K562 (cell line): ENCODE data around the gene SLC48A1. TPM values are rescaled to one million over a fixed set of nuclear protein-coding genes. Genes with fewer than 3 reads are reported as not detected.
"Not testable (repeated sequence)": the region's sequence is repeated elsewhere in the genome, so short reads cannot be mapped to it uniquely, and the experiment has no call there.

ENCODE experiments used
- ATAC-seq: fragments of 200-7000 bp; cut with Tn5 transposase; 3 replicates; pipeline ENCODE4 v1.9.1; 2020; ENCODE audit warnings: moderate library complexity
- BruUV-seq: library from RNA; stranded (reverse); fragments of 400-500 nt; replicated peaks from 2 replicates; lab custom pipeline; 2021; lab: Mats Ljungman, UMichigan
- CTCF ChIA-PET: fragments of 300-600 bp; formaldehyde crosslinking; extraction: SDS; loops from one replicate; lab custom pipeline; 2021; ENCODE audit warnings: low intra/inter-chr PET ratio; lab: Yijun Ruan, JAX
- POLR2A ChIA-PET: fragments of 300-600, 350-650 bp; sonication (Branson Sonifier 250); formaldehyde crosslinking; extraction: SDS; loops from one replicate; lab custom pipeline; 2021; ENCODE audit warnings: antibody characterized with exemption, inconsistent platforms; lab: Yijun Ruan, JAX
- DNase-seq, 4 experiments: peaks; one replicate each; pipeline versions ENCODE4 v3.0.0 to v3.0.0-alpha.2; 2011 to 2018; ENCODE audit warnings: low spot score in 3 of 4, mixed read lengths in 3 of 4; ENCODE audit errors: extremely low read depth in 1 of 4
- FAIRE-seq: peaks from 2 replicates; lab custom pipeline; 2011; peaks lifted over from hg19 to GRCh38; lab: Jason Lieb, UNC
- H2AFZ ChIP-seq: 2 replicates; pipeline ENCODE4 v1.6.0; 2011; ENCODE audit warnings: low read depth, low read length, control low read depth, inconsistent platforms
- H3K27ac ChIP-seq: fragments of 200-600 bp; 3 replicates; pipeline ENCODE4 v1.8.0; 2011; ENCODE audit warnings: low read depth, mild to moderate bottlenecking, control low read depth, inconsistent platforms, low read length, moderate library complexity, mixed read lengths; ENCODE audit errors: extremely low read depth
- H3K27me3 ChIP-seq, 2 experiments: fragments of 300-600 bp in 1 of 2; 2 replicates in 1 of 2; 3 replicates in 1 of 2; pipeline versions ENCODE4 v1.6.0 to v1.8.0; 2011; ENCODE audit warnings: inconsistent platforms in 2 of 2, low read length in 2 of 2, mild to moderate bottlenecking in 1 of 2, mixed read lengths in 1 of 2, moderate library complexity in 1 of 2; ENCODE audit not compliant: control insufficient read depth in 2 of 2, insufficient read depth in 2 of 2
- H3K36me3 ChIP-seq: fragments of 300-600 bp; 3 replicates; pipeline ENCODE4 v1.8.0; 2011; ENCODE audit warnings: mild to moderate bottlenecking, low read length, inconsistent platforms; ENCODE audit not compliant: control insufficient read depth, insufficient read depth
- H3K4me1 ChIP-seq, 2 experiments: fragments of 200-600 bp in 1 of 2; replicated peaks in 1 of 2; 2 replicates in 1 of 2; 3 replicates in 1 of 2; pipeline versions ENCODE4 v1.5.1 to v1.8.0; 2011; ENCODE audit warnings: inconsistent platforms in 2 of 2, low read length in 2 of 2, mild to moderate bottlenecking in 1 of 2, mixed read lengths in 1 of 2, moderate library complexity in 1 of 2; ENCODE audit not compliant: control insufficient read depth in 2 of 2, insufficient read depth in 2 of 2
- H3K4me2 ChIP-seq: 2 replicates; pipeline ENCODE4 v1.6.1; 2011; ENCODE audit warnings: low read length, control low read depth, inconsistent platforms, mixed read lengths; ENCODE audit not compliant: insufficient read depth
- H3K4me3 ChIP-seq: fragments of 200-600 bp; sonication (generic), shearing (Covaris generic); 2 replicates; pipeline ENCODE4 v1.5.1; 2016; ENCODE audit warnings: control low read depth, inconsistent platforms
- H3K79me2 ChIP-seq: fragments of 200-600 bp; 3 replicates; pipeline ENCODE4 v1.8.0; 2011; ENCODE audit warnings: low read length, inconsistent platforms; ENCODE audit not compliant: control insufficient read depth, insufficient read depth
- H3K9ac ChIP-seq, 2 experiments: 2 replicates each; pipeline versions ENCODE4 v1.6.0 to v1.6.1; 2011; ENCODE audit warnings: low read depth in 2 of 2, low read length in 2 of 2, control low read depth in 1 of 2, inconsistent platforms in 1 of 2, mild to moderate bottlenecking in 1 of 2, mixed read lengths in 1 of 2; ENCODE audit not compliant: insufficient read depth in 1 of 2
- H3K9me1 ChIP-seq: one replicate; pipeline ENCODE4 v1.6.0; 2011; ENCODE audit warnings: inconsistent platforms, mild to moderate bottlenecking, low read length, moderate library complexity; ENCODE audit not compliant: control insufficient read depth, insufficient read depth
- H3K9me3 ChIP-seq: replicated peaks from 2 replicates; pipeline ENCODE4 v1.5.1; 2011; ENCODE audit warnings: low read depth, low read length, inconsistent platforms; ENCODE audit not compliant: control insufficient read depth, insufficient read depth
- H4K20me1 ChIP-seq: replicated peaks from 2 replicates; pipeline ENCODE4 v1.6.1; 2011; ENCODE audit warnings: low read length, inconsistent platforms, mixed read lengths; ENCODE audit not compliant: control insufficient read depth, insufficient read depth
- CHCHD3 ChIP-seq: fragments of 250-450 bp; sonication (Bioruptor Pico); IDR thresholded peaks from 2 replicates; pipeline ENCODE4 v2.1.2; 2022; ENCODE audit warnings: mild to moderate bottlenecking
- HDAC2 ChIP-seq: fragments of 450-650 bp; IDR thresholded peaks from 2 replicates; pipeline ENCODE4 v1.6.1; 2016; ENCODE audit warnings: mild to moderate bottlenecking
- HOXB6 ChIP-seq: fragments of 250-450 bp; sonication (Bioruptor Pico); IDR thresholded peaks from 2 replicates; pipeline ENCODE4 v1.5.1; 2022; ENCODE audit warnings: mild to moderate bottlenecking, borderline replicate concordance
- KDM1A ChIP-seq, 2 experiments: fragments of 450-650 bp; IDR thresholded peaks; 2 replicates each; pipeline ENCODE4 v1.6.1; 2016; ENCODE audit warnings: mild to moderate bottlenecking in 2 of 2
- NCOA2 ChIP-seq, 2 experiments: fragments of 450-650 bp; IDR thresholded peaks; 2 replicates each; pipeline ENCODE4 v1.6.1; 2018; ENCODE audit warnings: mild to moderate bottlenecking in 2 of 2, moderate library complexity in 1 of 2; ENCODE audit not compliant: partially characterized antibody in 2 of 2
- WGBS: fragments of 100-300 bp; shearing (Covaris generic); methylation state at CpG from one replicate; pipeline ENCODE4 v1.1.6; 2016; ENCODE audit warnings: low coverage, mixed read lengths; ENCODE audit not compliant: insufficient coverage; ENCODE audit errors: missing lambda C conversion rate; 5-methylcytosine and 5-hydroxymethylcytosine counted together
- in situ Hi-C: fragments of 300-500 bp; cut with MboI; formaldehyde crosslinking; loops from 4 replicates; pipeline ENCODE4 v1.15.0; 2018; ENCODE audit warnings: inconsistent platforms, mixed read lengths
- intact Hi-C: fragments of 100-400 bp; cut with micrococcal nuclease; formaldehyde crosslinking; loops from 2 replicates; pipeline ENCODE4 v1.14.2; 2022
- polyA plus RNA-seq, 8 experiments: library from polyadenylated mRNA; depleted of rRNA in 4 of 8; stranded (reverse) in 5 of 8; unstranded in 3 of 8; fragments of >200 nt; fragmentation: Nextera tagmentation in 2 of 8; fragmentation: Illumina TruSeq in 1 of 8; extraction: Ambion mirVana in 2 of 8; extraction: Trizol in 1 of 8; gene quantifications; 2 replicates each; pipeline versions ENCODE4 v1.2.1 to v1.2.3, GENCODE V29; 2011 to 2014; ENCODE audit warnings: inconsistent platforms in 1 of 8, missing spikeins in 1 of 8
- total RNA-seq, 7 experiments: library from RNA; depleted of rRNA in 6 of 7; stranded (reverse); fragments of >200 nt in 6 of 7; fragmentation: Illumina TruSeq in 2 of 7; extraction: Trizol in 2 of 7; gene quantifications; 2 replicates each; pipeline versions ENCODE4 v1.2.1 to v1.2.3, GENCODE V29; 2011 to 2021; ENCODE audit warnings: low replicate concordance in 1 of 7
- TF ChIP-seq, protein P1 (sequence below): IDR thresholded peaks from 2 replicates; pipeline ENCODE4 v1.6.1; 2011; ENCODE audit warnings: borderline replicate concordance, low read depth, mild to moderate bottlenecking, moderate library complexity, low read length; ENCODE audit not compliant: insufficient read depth, poor library complexity, severe bottlenecking
- TF ChIP-seq, protein P2 (sequence below), 3 experiments: IDR thresholded peaks in 2 of 3; conservative IDR thresholded peaks in 1 of 3; 2 replicates each; pipeline ENCODE4 v1.5.1; 2011 to 2012; ENCODE audit warnings: low read length in 3 of 3, mild to moderate bottlenecking in 3 of 3, control low read depth in 2 of 3, improper control_type of control experiment in 1 of 3, inconsistent platforms in 1 of 3, low read depth in 1 of 3, mixed read lengths in 1 of 3, moderate library complexity in 1 of 3; ENCODE audit not compliant: insufficient read depth in 2 of 3
- TF ChIP-seq, protein P3 (sequence below): conservative IDR thresholded peaks from 2 replicates; pipeline ENCODE4 v1.6.1; 2011; ENCODE audit warnings: low read depth, mild to moderate bottlenecking, low read length; ENCODE audit not compliant: control insufficient read depth

SLC48A1 gene
- total and polyA plus RNA-seq, 9 of the 15 experiments (the other 6 are each of a cell fraction or from before 2014, with no cell fraction given), result 10.7 to 37.5 (median 18.7) TPM

DNA sequence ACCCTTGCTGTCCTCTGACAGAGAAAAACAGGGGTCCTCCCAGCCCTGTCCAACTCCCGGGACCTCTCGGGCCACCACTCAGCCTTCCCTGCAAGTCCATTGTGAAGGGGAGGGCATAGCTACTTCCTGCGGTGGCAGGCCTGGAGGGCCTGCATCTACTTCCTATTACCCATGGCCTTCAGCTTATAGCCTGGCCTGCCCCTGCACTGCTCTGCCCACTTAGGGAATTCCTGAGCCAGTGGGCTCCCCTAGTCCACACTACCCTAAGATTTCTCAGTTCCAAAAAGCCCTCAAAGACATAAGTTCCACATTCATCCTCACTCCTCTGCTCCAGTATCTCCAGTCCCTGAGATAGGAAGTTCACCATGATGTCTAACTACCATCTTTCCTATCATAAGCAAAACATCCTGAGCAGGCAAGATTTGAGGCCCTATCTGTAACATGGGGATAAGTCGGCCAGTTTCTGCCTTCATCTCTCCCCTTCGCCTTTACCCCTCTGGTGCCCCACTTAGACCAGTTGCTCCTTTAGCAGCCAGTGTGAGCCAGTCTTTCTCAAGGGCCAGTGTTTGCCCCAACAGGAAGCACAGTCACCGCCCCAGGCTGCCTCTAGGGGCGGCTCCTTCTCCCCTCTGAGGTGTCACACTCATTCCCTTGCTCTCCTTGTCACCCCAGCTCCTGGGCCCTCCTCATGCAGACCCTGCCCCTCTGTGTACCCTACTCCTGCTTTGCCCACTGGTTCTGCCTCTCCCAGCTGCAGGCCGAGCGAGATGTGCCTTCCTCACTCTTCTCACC is 35.7 kb downstream of the SLC48A1 start (continued):
- TF ChIP-seq, protein P1, sequence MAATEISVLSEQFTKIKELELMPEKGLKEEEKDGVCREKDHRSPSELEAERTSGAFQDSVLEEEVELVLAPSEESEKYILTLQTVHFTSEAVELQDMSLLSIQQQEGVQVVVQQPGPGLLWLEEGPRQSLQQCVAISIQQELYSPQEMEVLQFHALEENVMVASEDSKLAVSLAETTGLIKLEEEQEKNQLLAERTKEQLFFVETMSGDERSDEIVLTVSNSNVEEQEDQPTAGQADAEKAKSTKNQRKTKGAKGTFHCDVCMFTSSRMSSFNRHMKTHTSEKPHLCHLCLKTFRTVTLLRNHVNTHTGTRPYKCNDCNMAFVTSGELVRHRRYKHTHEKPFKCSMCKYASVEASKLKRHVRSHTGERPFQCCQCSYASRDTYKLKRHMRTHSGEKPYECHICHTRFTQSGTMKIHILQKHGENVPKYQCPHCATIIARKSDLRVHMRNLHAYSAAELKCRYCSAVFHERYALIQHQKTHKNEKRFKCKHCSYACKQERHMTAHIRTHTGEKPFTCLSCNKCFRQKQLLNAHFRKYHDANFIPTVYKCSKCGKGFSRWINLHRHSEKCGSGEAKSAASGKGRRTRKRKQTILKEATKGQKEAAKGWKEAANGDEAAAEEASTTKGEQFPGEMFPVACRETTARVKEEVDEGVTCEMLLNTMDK, result peak; percentile 25
- TF ChIP-seq, protein P2, sequence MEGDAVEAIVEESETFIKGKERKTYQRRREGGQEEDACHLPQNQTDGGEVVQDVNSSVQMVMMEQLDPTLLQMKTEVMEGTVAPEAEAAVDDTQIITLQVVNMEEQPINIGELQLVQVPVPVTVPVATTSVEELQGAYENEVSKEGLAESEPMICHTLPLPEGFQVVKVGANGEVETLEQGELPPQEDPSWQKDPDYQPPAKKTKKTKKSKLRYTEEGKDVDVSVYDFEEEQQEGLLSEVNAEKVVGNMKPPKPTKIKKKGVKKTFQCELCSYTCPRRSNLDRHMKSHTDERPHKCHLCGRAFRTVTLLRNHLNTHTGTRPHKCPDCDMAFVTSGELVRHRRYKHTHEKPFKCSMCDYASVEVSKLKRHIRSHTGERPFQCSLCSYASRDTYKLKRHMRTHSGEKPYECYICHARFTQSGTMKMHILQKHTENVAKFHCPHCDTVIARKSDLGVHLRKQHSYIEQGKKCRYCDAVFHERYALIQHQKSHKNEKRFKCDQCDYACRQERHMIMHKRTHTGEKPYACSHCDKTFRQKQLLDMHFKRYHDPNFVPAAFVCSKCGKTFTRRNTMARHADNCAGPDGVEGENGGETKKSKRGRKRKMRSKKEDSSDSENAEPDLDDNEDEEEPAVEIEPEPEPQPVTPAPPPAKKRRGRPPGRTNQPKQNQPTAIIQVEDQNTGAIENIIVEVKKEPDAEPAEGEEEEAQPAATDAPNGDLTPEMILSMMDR (IDR thresholded peaks at IDR 0.05 in 2 of 3, conservative IDR thresholded peaks at IDR 0.05 in 1 of 3; ENCODE audit: insufficient read depth in 2 of 3, low read depth in 1 of 3, low read length in 3 of 3), result peak; percentile 38 to 54 (median 50)
- TF ChIP-seq KDM1A (IDR thresholded peaks at IDR 0.05) (peak; percentile 44 to 75; a peak in 3 of 4 replicates), CHCHD3 (CRISPR knock-in tag) (no peak), NCOA2 (IDR thresholded peaks at IDR 0.05; ENCODE audit: partially characterized antibody in 2 of 2) (no peak), HDAC2 (0 out of 2 replicates have a peak, but pooled peaks have one; percentile 28), HOXB6 (CRISPR knock-in tag) (no peak)
- TF ChIP-seq, protein P3, sequence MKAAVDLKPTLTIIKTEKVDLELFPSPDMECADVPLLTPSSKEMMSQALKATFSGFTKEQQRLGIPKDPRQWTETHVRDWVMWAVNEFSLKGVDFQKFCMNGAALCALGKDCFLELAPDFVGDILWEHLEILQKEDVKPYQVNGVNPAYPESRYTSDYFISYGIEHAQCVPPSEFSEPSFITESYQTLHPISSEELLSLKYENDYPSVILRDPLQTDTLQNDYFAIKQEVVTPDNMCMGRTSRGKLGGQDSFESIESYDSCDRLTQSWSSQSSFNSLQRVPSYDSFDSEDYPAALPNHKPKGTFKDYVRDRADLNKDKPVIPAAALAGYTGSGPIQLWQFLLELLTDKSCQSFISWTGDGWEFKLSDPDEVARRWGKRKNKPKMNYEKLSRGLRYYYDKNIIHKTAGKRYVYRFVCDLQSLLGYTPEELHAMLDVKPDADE, result 0 out of 2 replicates have a peak, but pooled peaks have one; percentile 14
- TF ChIP-seq, all 486 proteins: peak for 16

DNA sequence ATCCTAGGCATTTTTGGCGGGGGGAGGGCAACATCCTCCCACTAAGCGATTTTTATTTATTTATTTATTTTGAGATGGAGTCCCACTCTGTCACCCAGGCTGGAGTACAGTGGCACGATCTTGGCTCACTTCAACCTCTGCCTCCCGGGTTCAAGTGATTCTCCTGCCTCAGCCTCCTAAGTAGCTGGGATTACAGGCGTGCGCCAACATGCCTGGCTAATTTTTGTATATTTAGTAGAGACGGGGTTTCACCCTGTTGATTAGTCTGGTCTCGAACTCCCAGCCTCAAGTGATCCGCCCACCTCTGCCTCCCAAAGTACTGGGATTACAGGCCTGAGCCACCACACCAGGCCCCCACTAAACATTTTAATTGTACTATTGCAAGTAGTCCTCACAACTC is 36.5 kb downstream of the SLC48A1 start:
- peaks cover 100% of the 10 kb centered on the region for H3K79me2 ChIP-seq
- CTCF ChIA-PET, H3K27me3 ChIP-seq, POLR2A ChIA-PET, FAIRE-seq, H4K20me1 ChIP-seq, H3K9me1 ChIP-seq, H3K4me2 ChIP-seq, H3K9ac ChIP-seq, in situ Hi-C loops, ATAC-seq, BruUV-seq, H2AFZ ChIP-seq, H3K9me3 ChIP-seq, H3K27ac ChIP-seq, H3K4me3 ChIP-seq, intact Hi-C loops, DNase-seq: not testable (repeated sequence)
- peaks cover 62 to 69% of the 10 kb centered on the region in 2 experiments for H3K4me1 ChIP-seq
- H3K36me3 ChIP-seq, result peaks cover 58% of the 10 kb centered on the region; the same call in 2 of the 3 replicates
- WGBS, result 81% methylated on average over 9 of the region's 9 CpGs
